DOHH2 (cell line): ENCODE data around the gene UCN3.

Experiments
- H3F3A ChIP-seq: fragments of 200-600 bp; sonication (generic), shearing (Covaris generic); 2 replicates; pipeline ENCODE4 v1.6.0; 2016; ENCODE audit warnings: antibody characterized with exemption, mild to moderate bottlenecking; ENCODE audit not compliant: control insufficient read depth, insufficient read depth
- H3K27ac ChIP-seq: fragments of 200-600 bp; sonication (generic); 2 replicates; pipeline ENCODE4 v1.5.1; 2014; ENCODE audit warnings: low read depth, mild to moderate bottlenecking, low read length, moderate library complexity
- H3K27me3 ChIP-seq: fragments of 200-600 bp; sonication (generic); 2 replicates; pipeline ENCODE4 v1.6.1; 2014; ENCODE audit warnings: mild to moderate bottlenecking, low read length, mixed read lengths; ENCODE audit not compliant: control insufficient read depth
- H3K36me3 ChIP-seq: fragments of 200-600 bp; sonication (generic); 2 replicates; pipeline ENCODE4 v1.6.1; 2014; ENCODE audit warnings: mild to moderate bottlenecking, low read length, moderate library complexity, mixed read lengths; ENCODE audit not compliant: control insufficient read depth
- H3K4me1 ChIP-seq: fragments of 200-600 bp; sonication (generic); 2 replicates; pipeline ENCODE4 v1.6.1; 2014; ENCODE audit warnings: mild to moderate bottlenecking, low read length, mixed read lengths; ENCODE audit not compliant: control insufficient read depth
- H3K4me2 ChIP-seq: fragments of 200-600 bp; sonication (generic); 2 replicates; pipeline ENCODE4 v1.6.0; 2014; ENCODE audit warnings: mild to moderate bottlenecking, low read length, moderate library complexity
- H3K4me3 ChIP-seq: fragments of 200-600 bp; sonication (generic); 2 replicates; pipeline ENCODE4 v1.5.1; 2014; ENCODE audit warnings: mild to moderate bottlenecking, low read length, mixed read lengths
- H3K79me2 ChIP-seq: fragments of 200-600 bp; sonication (generic); 2 replicates; pipeline ENCODE4 v1.6.1; 2014; ENCODE audit warnings: mild to moderate bottlenecking, low read length, mixed read lengths; ENCODE audit not compliant: control insufficient read depth
- H3K9me2 ChIP-seq: fragments of 200-600 bp; sonication (generic); replicated peaks from 2 replicates; pipeline ENCODE4 v1.6.1; 2014; ENCODE audit warnings: mild to moderate bottlenecking, low read length, mixed read lengths; ENCODE audit not compliant: control insufficient read depth
- H3K9me3 ChIP-seq: fragments of 200-600 bp; sonication (generic); 2 replicates; pipeline ENCODE4 v1.6.1; 2014; ENCODE audit warnings: antibody characterized with exemption, low read length, mixed read lengths; ENCODE audit not compliant: control insufficient read depth, insufficient read depth
- H4K20me1 ChIP-seq: fragments of 200-600 bp; sonication (generic); 2 replicates; pipeline ENCODE4 v1.6.0; 2014; ENCODE audit warnings: low read depth, mild to moderate bottlenecking, antibody characterized with exemption, low read length, moderate library complexity; ENCODE audit not compliant: control insufficient read depth, insufficient read depth
- CTCF ChIP-seq: fragments of 200-600 bp; sonication (generic); IDR thresholded peaks from one replicate; pipeline ENCODE4 v1.5.1; 2014; ENCODE audit warnings: antibody characterized with exemption, mild to moderate bottlenecking, low read depth, low read length; ENCODE audit not compliant: poor library complexity, severe bottlenecking
- EZH2phosphoT487 ChIP-seq: fragments of 200-600 bp; sonication (generic); IDR thresholded peaks from 2 replicates; pipeline ENCODE4 v1.6.1; 2017; ENCODE audit warnings: borderline replicate concordance, mild to moderate bottlenecking, antibody characterized with exemption, low read length, moderate library complexity, mixed read lengths

UCN3 gene

GRCh38 chr10:5364890-5365338 lies at the start of gene UCN3:
UCN3 (plus strand) TSS chr10:5364966; CDS start chr10:5373721, 8,755 bp downstream.
- no peak within 1 kb of the TSS for H3K4me3 ChIP-seq
- 0 out of 2 replicates have a peak, but pooled peaks cover 5% of the 10 kb centered on the region for H3K27me3 ChIP-seq
- H3K36me3 ChIP-seq = no peaks in the 10 kb centered on the region
- no peak within 1 kb of the TSS for H3K4me2 ChIP-seq
- H3K4me1 ChIP-seq = no peaks in the 10 kb centered on the region
- H3F3A ChIP-seq = no peaks in the 10 kb centered on the region
- H3K9me2 ChIP-seq = no peaks in the 10 kb centered on the region
- H4K20me1 ChIP-seq = no peaks in the 10 kb centered on the region
- no peaks in the 10 kb centered on the region for H3K79me2 ChIP-seq
- TF ChIP-seq CTCF (no peak), EZH2phosphoT487 (no peak)
- no peaks in the 10 kb centered on the region for H3K9me3 ChIP-seq
- no peak within 1 kb of the TSS for H3K27ac ChIP-seq

GRCh38 chr10:5317547-5318107 lies 47.1 kb upstream of the UCN3 start:
- no peaks in the 10 kb centered on the region for H3K9me3 ChIP-seq
- no peaks in the 10 kb centered on the region for H3K36me3 ChIP-seq
- no peaks in the 10 kb centered on the region for H3K79me2 ChIP-seq
- H3K4me1 ChIP-seq = peaks cover 7% of the 10 kb centered on the region
- TF ChIP-seq EZH2phosphoT487 (no peak), CTCF (no peak)
- no peak overlapping the region for H3K4me2 ChIP-seq
- H3K4me3 ChIP-seq = no peak overlapping the region
- no peaks in the 10 kb centered on the region for H3F3A ChIP-seq
- no peak overlapping the region for H3K27ac ChIP-seq
- H4K20me1 ChIP-seq = no peaks in the 10 kb centered on the region
- no peaks in the 10 kb centered on the region for H3K9me2 ChIP-seq
- no peaks in the 10 kb centered on the region for H3K27me3 ChIP-seq

GRCh38 chr10:5318148-5318547 lies 46.6 kb upstream of the UCN3 start:
- no peak overlapping the region for H3K27ac ChIP-seq
- no peaks in the 10 kb centered on the region for H3K27me3 ChIP-seq

GRCh38 chr10:5319863-5320262 lies 44.9 kb upstream of the UCN3 start:
- H3K27me3 ChIP-seq = no peaks in the 10 kb centered on the region
- TF ChIP-seq EZH2phosphoT487 (no peak), CTCF (no peak)
- no peaks in the 10 kb centered on the region for H3F3A ChIP-seq
- H3K4me3 ChIP-seq = no peak overlapping the region
- H4K20me1 ChIP-seq = no peaks in the 10 kb centered on the region
- H3K79me2 ChIP-seq = no peaks in the 10 kb centered on the region
- no peaks in the 10 kb centered on the region for H3K9me3 ChIP-seq
- no peaks in the 10 kb centered on the region for H3K9me2 ChIP-seq
- peaks cover 7% of the 10 kb centered on the region for H3K4me1 ChIP-seq
- no peaks in the 10 kb centered on the region for H3K36me3 ChIP-seq
- no peak overlapping the region for H3K27ac ChIP-seq
- H3K4me2 ChIP-seq = no peak overlapping the region

More at GRCh38 chr10:5318148-5318547, 46.6 kb upstream of the UCN3 start:
- Histone ChIP-seq H3K79me2 (no peaks in the 10 kb centered on the region), H3F3A (no peaks in the 10 kb centered on the region), H3K36me3 (no peaks in the 10 kb centered on the region), H3K4me3 (no peak overlapping the region), H3K4me2 (no peak overlapping the region), H3K9me2 (no peaks in the 10 kb centered on the region), H4K20me1 (no peaks in the 10 kb centered on the region), H3K9me3 (no peaks in the 10 kb centered on the region), H3K4me1 (peaks cover 7% of the 10 kb centered on the region)
- no peak for TF ChIP-seq EZH2phosphoT487
